H4 (cell line): ENCODE data around the gene ENOSF1. TPM values are rescaled to one million over a fixed set of nuclear protein-coding genes. Genes with fewer than 3 reads are reported as not detected.
"Not testable (repeated sequence)": the region's sequence is repeated elsewhere in the genome, so short reads cannot be mapped to it uniquely, and the experiment has no call there.

Experiments used
- DNase-seq: peaks from one replicate; pipeline ENCODE4 v3.0.0-alpha.2; 2015; ENCODE audit warnings: low spot score
- total RNA-seq: library from RNA; depleted of rRNA; stranded (reverse); fragments of >200 nt; shearing (Covaris generic); gene quantifications from 2 replicates; pipeline ENCODE4 v1.2.3, GENCODE V29; 2014; rRNA removed

The ENOSF1 gene, protein sequence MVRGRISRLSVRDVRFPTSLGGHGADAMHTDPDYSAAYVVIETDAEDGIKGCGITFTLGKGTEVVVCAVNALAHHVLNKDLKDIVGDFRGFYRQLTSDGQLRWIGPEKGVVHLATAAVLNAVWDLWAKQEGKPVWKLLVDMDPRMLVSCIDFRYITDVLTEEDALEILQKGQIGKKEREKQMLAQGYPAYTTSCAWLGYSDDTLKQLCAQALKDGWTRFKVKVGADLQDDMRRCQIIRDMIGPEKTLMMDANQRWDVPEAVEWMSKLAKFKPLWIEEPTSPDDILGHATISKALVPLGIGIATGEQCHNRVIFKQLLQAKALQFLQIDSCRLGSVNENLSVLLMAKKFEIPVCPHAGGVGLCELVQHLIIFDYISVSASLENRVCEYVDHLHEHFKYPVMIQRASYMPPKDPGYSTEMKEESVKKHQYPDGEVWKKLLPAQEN
- 7.6 and 9.0 TPM in 2 replicates for total RNA-seq

DNA sequence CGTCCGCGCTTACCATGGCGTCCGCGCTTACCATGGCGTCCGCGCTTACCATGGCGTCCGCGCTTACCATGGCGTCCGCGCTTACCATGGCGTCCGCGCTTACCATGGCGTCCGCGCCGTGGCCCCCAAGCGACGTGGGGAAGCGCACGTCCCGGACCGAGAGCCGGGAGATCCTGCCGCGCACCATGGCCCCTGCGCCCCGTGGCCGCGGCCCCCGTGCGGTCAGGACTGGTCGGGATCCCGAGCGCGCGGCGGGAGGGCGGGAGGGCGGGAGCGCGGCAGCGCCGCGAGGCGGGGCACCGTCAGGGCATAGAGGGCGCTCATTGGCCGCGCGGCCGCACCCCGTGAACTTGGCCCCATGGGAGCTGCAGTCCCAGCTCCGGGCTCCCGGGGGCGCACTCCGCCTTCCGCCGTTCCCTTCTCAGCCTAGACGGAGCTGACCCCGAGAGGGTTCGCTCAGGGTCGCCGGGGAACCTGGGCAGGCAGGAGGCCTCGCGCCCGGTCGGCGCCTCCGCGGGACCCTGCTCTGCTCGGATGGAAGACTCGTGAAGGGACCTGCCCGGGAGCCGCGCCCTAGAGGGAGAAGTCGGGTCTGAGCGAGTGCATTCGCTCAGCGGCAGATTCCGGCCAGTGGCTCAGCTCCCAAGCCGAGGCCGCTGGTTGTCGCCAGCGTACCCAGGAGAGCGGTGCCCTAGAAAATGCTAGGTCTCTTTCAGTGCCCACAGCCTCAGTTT lies at the start of gene ENOSF1:
TSS of gene ENOSF1 (minus strand) at position 230 of the 734 bp plus-strand sequence. CDS start at position 187, 43 bp downstream.
- peak; percentile 29 for DNase-seq

DNA sequence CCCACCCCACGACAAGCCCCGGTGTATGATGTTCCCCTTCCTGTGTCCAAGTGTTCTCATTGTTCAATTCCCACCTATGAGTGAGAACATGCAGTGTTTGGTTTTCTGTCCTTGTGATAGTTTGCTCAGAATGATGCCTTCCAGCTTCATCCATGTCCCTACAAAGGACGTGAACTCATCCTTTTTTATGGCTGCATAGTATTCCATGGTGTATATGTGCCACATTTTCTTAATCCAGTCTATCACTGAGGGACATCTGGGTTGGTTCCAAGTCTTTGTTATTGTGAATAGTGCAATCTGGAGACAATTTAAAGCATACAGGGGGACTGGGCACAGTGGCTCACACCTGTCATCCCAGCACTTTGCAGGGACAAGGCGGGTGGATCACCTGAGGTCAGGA lies 47.4 kb upstream of the ENOSF1 start:
- DNase-seq, result not testable (repeated sequence)

DNA sequence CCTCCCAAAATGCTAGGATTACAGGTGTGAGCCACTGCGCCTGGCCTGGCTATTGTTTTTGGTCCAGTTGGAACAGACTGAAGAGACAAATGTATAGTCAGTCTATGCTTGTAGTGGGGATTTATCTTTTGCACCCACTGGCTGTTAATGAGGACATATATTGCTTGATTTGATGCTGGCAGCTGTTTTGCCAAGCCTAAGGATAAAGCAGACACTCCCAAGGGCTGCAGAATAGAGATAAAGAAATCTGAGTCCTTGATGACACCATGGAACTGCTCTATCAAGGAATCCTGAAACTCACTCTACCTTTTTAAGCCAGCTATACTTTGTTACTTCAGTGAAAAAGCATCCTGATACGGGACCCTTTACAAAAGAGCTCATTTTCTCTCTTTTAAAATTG lies 43.1 kb upstream of the ENOSF1 start:
- no peak for DNase-seq

DNA sequence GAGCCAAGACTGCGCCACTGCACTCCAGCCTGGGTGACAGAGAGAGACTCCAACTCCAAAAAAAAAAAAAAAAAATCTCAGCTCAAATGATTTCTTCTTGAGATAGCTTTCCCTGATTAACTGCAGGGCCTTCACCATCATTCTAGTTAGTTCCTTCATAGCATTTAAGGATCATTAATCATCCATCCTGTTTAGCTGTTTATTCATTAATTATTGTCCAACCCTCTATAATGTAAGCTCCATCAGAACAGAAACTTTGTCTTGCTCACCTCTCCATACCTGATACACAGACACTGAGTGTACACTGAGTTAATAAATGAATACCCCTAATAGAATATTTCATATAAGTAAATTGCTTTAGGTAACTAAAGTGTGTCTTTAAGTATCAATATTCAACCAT lies 42.2 kb upstream of the ENOSF1 start:
- no peak for DNase-seq

DNA sequence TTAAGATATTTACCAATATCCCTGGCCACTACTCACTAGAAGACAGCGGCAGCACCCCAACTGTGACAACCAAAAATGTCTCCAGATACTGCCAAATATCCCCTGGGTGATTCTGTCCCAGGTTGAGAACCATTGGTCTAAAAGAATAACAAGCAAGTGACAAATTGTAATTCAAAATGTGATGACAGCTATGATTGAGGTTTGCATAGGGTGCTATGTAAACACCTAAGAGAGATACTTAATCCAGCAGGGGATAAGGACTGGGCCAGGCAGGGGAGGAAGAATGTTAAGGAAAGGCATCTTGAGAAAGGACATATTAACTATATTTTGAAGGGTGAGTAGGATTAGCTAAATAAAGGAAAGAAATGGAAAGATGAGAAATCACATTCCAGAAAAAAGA lies 38.0 kb upstream of the ENOSF1 start:
- no peak for DNase-seq

DNA sequence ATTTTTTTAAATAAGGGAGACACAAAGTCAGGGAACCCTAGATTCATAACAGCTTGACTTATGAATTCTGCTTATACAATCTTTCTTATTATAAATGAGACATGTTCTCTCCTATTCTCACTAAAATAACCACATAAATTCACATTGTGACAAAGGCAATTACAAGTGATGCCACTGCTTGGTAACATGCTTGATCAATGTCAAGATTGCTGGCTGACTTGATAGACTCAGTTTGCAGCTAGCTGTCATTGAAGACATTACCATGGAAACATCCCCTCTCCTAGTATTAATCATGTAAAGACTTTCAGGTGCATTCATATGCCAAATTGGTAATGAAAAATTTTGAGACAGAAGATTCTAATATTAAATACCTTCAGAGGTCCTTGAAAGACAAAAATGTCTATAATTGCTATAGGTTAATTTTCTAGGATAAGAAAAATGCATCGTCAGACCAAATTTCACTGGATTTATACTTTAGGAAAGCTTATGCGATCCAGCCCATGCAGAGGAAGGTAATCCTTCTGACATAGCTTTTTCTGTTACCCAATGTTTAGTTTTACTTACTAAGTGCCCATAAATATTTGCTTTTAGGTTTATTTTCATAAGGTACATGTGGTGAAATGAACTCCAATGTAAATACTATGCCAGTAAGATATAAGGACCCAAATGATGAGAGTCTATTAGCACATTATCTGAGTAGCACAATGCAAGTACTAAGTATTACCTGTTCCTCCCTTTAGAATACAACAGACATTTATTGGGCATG lies 32.6 kb upstream of the ENOSF1 start:
- DNase-seq, result no peak

DNA sequence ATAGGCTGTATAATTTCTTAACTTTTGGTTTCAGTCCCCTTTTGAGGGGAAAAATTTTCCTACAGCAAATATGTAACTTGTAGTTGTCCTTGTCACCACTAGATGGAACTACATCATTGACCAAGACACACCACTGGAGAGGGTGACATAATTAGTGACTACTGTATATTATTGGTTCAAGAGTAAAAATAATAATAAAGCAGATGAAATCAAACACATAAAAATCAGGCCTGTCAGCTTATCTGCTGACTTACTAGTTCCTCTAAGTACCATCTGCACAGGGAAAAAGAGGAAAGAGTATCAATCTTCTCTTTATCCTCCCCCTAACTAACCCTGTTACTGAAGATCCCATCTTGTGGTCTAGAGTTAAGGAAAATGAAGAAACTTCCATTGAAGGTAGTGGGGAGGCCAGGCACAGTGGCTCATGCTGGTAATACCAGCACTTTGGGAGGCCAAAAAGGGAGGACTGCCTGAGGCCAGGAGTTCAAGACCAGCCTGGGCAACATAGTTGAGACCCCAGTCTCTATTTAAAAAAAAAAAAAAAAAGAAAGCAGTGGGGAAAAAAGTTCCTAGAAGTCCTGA lies 29.6 kb upstream of the ENOSF1 start:
- DNase-seq, result peak; percentile 26

DNA sequence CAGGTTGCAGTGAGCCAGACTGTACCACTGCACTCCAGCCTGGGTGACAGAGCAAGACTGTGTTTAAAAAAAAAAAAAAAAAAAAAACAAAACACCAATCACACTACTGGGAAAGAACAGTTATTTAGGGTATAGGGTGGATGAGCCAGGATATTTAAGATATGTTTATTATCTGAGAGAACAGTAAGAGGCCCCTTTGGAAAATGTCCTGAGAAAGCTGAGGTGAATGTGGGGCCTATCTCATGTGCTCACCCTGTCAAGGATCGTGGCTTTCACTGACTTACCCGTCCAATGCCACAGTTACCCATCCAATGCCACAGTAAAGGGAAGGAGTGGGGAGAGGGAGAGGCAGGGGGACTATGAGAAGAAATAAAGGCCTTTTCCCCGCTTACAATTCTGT lies 19.9 kb upstream of the ENOSF1 start:
- DNase-seq, result no peak

DNA sequence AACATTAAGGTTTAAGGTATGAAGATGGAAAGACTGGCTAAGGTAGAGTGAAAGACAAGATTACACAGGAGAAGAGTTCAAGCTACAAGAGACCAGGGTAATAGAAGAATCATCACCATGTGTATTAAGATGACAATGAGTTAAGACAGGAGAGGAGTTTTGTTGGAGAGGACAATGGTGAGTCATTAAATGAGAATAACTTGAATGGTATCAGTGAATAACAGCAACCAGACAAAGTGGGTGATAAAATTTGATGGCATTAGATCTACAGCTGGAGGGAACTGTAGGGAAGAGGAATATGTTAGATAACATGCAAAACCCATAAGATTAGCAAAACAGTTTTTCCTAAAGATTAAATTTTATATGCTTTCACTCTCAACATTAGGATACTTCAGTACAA lies 18.8 kb upstream of the ENOSF1 start:
- no peak for DNase-seq

DNA sequence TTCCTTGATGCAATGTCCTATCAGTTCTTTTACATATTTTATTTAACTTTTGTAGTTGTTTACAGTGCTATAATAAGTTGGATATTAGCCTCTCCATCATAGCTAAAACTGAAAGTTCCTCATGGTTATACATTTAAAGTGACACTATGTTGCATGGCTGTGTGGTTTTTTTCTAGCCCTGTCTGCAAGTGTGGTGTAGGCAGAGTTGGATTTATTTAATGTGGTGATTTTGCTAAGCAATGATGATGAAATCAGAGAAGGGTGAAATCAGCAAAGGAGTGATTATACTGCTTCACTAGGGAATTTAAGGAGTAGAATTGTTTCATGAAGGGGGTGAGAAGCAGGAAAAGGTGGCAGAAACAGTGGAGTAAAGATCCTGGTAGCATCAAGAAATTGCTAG lies 18.3 kb upstream of the ENOSF1 start:
- no peak for DNase-seq

DNA sequence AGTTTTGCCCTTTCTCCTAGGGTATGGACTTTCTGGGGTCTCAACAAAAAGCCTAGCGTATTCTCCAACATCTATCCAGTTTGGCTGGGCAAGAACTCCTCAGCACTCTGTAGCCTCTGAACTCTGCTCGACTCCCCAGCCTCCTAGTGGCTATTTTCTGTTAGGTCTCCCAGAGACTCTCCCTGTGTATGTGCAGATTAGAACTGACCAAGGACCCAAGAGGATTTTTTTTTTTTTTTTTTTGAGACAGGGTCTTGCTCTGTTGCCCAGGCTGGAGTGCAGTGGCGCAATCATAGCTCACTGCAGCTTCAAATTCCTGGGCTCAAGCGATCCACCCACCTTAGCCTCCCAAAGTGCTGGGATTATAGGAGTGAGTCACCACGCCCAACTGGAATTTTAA lies 17.7 kb upstream of the ENOSF1 start:
- not testable (repeated sequence) for DNase-seq

DNA sequence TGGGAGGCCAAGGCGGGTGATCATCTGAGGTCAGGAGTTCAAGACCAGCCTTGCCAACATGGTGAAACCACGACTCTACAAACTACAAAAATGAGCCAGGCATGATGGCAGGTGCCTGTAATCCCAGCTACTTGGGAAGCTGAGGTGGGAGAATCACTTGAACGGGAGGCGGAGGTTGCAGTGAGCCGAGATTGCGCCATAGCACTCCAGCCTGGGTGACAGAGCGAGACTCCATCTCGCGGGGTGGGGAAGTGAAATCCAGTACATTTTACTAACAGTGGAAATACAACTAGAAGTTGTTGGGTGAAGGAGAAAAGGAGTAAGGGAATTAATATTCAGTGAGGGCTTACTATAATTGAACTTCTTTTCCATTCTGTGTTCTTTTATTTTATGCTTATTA lies 13.2 kb upstream of the ENOSF1 start:
- no peak for DNase-seq

DNA sequence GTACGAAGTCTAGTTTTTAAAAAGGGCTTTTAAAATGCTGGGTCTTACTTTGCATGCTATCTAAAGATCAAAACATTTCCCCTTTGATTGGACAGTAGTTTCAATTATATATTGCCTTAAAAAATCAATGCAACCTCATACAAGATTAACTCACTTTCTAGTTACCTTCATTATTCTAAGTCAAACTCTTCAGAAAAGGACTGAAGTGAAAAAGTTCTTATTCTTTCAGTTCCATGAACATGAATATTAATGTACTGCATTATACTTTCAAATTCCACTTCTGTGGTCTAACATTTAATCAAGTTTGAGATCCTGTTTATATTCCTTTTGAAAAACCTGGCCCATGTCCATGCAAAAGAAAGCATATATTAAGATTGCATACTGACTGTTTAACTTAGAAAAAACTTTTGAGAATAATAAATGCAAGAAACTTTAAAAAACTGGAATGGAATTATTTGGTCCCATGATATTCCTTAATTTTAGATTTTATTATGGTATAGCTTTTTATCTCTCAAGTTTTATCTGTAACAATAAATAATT lies 11.2 kb upstream of the ENOSF1 start:
- DNase-seq, result no peak

DNA sequence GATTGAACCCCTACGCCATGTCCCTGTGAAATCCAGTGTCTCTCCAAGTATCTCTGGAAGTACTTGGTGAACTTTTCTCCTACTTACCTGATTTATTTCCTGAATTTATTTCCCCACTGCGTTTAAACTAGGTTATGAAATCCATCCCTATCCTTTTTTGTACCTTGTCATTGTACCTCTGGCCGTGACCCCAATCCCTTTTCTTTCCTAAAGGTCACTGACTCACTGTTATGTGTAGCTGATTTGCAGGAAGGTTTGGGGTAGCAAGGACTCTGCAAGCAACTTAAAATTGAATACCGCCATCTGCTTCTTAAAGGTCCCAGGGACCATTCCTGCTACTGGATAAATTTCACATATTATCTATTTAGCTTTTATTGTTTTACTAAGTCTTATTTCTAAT lies 4.6 kb upstream of the ENOSF1 start:
- DNase-seq, result no peak

DNA sequence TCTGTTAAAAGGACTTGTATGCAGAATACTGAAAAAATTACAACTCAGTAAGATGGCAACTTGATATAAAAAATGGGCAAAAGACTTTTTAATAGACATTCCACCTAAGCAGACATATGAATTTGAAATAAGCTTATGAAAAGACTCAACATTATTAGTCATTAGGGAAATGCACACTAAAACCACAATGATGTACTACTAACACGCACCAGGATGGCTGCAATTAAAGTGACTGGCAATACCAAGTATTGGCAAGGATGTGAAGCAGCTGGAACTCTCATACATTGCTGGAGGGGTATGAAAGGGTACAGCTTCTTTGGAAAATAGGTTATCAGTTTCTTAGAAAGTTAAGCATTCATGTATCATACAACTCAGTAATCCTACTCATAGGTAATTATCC lies 3.2 kb upstream of the ENOSF1 start:
- DNase-seq, result peak; percentile 30

DNA sequence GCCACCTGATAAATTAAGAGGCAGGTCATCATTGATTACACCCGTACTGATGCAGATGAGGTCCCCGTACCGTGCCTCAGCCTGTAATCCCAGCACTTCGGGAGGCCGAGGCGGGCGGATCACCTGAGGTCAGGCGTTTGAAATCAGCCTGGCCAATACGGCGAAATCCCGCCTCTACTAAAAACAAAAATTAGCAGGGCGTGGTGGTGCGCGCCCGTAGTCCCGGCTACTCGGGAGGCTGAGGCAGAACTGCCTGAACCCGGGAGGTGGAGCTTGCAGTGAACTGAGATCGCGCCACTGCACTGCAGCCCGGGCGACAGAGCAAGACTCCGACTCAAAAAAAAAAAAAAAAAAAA lies 683 bp upstream of the ENOSF1 start:
- DNase-seq, result no peak

DNA sequence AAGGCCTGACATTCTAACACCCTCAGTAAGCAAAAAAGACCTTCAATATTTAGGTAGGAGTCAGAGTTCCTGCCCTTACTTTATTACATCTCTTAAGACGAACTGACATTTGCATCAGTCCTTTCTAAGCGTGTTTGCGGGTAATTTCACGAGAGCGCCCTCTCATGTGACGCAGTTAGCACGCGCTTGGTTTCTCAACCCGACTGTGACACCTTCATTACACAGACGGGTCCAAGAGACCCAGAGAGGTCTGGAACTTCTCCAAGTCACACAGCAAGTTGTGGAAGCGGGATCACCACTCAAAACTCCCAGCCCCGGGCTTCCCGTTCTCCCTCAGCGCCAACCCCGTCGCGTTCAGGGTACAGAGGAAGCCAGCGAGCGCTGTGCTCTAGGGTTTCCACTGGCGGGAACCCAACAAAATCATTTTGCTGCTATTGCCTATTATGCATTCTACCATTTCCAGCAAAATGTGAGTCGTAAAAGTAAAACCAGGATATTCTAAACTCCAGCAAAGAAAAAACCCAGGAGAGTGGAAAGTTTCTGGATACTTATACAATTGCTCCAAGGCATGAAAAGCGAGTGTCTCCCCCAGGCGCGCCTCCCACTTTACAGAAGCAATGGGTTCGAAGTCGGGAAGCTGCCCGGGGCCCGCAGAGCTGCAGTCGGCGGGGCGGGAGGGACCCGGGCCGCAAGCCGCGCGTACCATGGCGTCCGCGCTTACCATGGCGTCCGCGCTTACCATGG lies 601 bp downstream of the ENOSF1 start:
- DNase-seq, result peak; percentile 33

DNA sequence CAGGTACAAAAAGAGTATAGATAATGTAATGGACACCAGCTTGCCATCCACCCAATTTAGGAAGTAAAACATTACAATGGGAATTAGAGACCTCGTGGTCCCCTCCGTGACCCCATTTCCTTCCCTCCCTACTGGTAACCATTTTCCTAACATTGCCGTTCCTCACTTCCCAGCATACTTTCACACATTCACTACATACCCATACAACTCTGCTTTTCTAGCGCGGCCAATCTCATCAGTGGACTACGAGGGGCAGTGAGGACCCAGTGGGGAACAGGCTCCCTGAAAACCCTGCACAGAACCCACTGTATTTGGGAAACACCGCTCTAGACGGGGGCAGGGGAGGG lies 1.1 kb downstream of the ENOSF1 start:
- no peak for DNase-seq

DNA sequence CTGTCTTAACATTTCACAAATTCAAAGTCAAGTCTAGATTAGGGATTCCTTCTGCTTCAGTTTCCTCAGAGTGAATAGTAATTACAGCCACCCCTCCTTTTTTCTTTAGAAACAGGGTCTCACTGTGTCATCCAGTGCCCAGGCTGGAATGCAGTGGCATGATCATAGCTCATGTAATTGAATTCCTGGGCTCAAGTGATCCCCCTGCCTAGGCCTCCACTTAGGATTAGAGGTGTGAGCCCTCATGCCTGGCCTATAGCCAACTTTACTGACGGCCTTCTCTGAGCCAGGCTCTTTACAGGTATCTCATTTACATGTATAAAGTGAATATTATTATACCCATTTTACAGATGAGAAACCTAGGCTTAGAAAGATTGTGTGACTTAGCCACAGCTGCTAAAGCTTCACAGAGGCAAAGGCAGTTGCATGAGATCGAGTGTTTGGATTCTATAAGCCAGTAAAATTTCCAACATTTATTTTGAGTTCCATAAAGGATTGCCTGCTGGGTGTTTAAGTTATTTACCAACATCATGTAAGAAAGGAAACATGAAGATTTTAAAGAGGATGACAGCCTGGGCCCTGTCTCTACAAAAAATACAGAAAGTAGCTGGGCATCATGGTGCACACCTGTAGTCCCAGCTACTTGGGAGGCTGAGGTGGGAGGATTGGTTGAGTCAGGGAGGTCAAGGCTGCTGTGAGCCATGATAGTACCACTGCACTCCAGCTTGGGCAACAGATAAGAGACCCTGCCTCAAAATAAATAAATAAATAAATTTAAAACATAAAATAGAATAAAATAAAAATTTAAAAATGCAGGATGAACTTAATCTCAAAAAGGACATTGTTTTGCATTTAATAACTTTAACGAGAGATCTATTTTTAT lies 1.8 kb downstream of the ENOSF1 start:
- no peak for DNase-seq

DNA sequence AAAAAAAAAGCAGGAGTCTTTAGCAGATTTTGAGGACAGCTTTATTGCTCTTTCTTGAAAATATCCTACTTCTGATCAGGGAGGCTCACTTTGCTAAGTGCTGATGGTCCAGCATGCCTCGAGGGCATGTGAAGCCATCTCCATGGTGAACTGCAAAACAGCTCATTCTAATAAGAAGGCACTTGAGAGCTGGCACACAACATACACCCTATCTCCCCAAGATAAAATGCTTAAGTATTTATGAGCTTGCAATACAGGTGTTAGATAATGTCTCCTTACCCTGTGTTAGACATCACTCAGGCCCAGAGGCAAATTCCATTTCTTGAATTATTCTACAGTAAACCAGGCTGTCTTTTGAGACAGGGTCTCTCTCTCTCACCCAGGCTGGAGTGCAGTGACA lies 2.7 kb downstream of the ENOSF1 start:
- DNase-seq, result no peak
